ENCODE results near the gene MARCHF10. TPM values are rescaled to one million over a fixed set of nuclear protein-coding genes. Genes with fewer than 3 reads are reported as not detected.

MARCHF10 gene
- polyA plus RNA-seq, 4 donors, result 0.54 to 1.2 (median 0.95) TPM

DNA sequence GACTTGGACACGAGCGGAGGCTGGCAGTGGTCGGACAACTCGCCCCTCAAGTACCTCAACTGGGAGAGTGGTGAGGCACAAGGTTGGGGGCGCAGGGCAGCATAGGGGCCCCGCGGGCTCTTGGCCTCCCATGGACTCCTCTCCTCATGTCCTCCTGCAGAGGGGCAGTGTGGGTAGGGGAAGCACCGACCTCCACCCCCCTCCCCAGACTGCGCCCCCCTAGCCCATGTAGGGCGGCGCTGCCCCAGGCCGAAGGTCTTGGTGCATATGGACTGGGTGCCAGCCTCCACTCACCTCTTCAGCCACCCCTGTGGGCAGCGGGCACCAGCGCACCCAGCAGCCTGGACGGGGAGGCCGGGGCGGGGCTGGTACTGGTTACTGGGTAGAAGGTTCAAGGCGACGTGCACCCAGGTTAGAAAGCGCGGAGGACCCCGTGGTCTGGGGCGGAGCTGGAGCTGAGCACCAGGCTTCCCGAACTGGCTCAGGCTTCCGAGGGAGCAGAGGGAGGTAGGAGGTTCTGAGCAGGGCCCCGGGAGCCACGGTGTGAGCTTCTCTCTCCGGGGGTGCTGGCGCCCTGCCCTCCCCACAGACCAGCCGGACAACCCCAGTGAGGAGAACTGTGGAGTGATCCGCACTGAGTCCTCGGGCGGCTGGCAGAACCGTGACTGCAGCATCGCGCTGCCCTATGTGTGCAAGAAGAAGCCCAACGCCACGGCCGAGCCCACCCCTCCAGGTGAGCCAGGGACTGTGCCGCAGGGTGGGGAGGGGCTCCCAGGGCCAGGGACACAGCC is 141.1 kb downstream of the MARCHF10 start:
- DNase-seq (ENCODE audit: low read depth in 4 of 4, low spot score in 3 of 4), result no peak

DNA sequence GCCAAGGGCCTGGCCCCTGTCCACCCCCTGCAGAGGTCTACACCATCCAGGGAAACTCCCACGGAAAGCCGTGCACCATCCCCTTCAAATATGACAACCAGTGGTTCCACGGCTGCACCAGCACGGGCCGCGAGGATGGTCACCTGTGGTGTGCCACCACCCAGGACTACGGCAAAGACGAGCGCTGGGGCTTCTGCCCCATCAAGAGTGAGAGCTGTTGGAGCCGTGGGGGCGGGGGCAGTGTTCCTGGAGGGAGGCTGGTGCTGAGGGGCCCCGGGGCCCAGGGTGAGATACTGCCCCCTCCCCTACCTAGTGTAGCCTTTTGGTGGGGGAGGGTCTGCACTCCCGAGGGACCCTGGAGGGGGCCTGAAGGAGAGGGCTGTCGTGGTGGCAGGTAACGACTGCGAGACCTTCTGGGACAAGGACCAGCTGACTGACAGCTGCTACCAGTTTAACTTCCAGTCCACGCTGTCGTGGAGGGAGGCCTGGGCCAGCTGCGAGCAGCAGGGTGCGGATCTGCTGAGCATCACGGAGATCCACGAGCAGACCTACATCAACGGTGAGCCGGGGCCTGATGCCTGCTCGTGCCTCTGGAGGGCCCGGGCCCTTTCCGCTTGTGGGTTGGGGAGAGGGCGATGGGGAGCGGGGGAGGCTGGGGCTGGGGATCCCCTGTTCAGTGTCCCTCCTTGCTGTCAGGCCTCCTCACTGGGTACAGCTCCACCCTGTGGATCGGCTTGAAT is 141.9 kb downstream of the MARCHF10 start:
- no peak for DNase-seq (ENCODE audit: low read depth in 4 of 4, low spot score in 3 of 4)

DNA sequence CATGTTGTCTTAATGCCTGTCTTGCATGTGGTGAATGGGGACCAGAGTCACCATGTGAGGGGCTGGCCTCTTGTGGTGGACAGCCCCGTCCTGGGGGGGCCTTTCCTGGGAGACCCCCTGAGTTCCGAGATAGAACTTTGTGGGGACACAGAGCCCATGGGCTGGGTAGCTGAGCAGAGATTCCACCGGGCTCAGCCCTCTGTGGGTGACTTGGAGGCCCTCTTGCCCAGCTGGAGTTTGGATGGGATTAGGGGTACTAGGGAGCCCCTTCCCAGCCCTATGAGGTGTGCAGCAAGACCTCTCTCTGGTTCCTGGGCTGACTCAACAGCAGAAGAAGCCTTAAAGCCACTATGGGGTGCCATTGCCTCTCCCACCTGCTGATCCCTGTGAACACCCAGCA is 142.5 kb downstream of the MARCHF10 start:
- DNase-seq (ENCODE audit: low read depth in 4 of 4, low spot score in 3 of 4), result no peak

DNA sequence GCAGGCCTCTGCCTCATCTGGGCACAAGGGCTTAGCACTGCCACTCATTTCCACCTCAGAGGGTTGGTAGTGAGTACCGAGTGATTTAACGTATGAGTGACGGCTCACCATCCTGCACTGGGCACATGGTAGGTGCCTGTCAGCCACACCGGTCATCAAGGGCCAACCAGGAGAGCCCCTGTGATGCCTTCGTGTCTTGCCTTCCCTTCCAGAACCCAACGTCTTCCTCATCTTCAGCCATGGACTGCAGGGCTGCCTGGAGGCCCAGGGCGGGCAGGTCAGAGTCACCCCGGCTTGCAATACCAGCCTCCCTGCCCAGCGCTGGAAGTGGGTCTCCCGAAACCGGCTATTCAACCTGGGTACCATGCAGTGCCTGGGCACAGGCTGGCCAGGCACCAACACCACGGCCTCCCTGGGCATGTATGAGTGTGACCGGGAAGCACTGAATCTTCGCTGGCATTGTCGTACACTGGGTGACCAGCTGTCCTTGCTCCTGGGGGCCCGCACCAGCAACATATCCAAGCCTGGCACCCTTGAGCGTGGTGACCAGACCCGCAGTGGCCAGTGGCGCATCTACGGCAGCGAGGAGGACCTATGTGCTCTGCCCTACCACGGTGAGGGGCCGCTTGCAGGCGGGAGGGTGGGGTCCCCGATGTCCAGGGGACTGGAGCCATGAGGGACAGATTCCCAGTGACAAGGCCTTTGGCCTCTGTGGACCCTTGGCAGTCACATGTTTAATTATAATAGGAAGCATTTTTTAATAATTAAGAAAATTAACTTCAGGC is 143.6 kb downstream of the MARCHF10 start:
- DNase-seq (ENCODE audit: low read depth in 4 of 4, low spot score in 3 of 4), result no peak

DNA sequence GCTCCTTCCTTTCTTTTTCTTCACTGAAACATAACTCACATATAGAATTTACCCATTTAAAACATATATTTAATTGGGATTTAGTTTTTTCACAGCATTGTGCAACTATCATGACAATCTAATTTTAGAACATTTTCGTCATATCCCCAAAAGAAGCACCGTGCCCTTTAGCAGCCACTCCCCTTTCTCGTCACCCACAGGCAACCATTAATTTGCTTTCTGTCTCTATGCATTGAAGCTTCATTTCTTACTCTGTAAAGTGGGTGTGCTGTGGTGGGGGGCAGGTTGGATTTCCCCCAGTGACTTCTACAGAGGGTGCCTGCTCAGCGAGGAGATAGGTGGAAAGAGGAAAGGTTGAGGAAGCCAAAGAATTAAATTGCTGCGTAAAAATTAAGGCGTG is 144.8 kb downstream of the MARCHF10 start:
- no peak for DNase-seq (ENCODE audit: low read depth in 4 of 4, low spot score in 3 of 4)

DNA sequence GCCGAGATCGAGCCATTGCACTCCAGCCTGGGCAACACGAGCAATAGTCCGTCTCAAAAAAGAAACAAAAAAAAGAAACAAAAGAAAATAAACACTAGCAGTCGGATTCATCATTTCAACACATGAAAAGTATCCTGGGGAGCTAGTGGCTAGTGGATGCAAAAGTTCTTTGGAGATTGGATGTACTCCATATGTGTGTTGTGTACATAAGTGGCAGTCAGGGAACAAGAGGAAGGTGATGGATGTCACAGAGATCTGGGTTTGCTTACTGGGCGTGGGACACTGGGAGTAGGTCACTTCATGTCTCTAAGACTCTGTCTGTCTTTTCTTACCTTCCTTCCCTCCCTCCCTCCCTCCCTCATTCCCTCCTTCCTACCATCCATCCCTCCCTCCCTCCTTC is 145.3 kb downstream of the MARCHF10 start:
- no peak for DNase-seq (ENCODE audit: low read depth in 4 of 4, low spot score in 3 of 4)

DNA sequence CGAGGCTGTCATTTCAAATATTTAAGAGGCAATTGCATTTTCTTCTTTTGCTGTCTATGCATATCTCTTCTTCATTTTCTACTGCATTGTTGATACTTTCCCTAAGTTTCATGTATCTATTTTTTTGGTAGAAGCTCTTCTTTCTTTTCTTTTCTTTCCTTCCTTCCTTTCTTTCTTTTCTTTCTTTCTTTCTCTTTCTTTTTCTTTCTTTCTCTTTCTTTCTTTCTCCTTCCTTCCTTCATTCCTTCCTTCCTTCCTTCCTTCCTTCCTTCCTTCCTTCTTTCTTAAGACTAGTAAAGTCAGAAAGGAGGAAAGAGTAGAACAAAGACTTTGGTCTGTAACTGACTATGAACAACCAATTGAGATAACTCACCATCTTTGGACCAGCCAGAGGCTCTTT is 146.8 kb downstream of the MARCHF10 start:
- DNase-seq (ENCODE audit: low read depth in 4 of 4, low spot score in 3 of 4), result no peak

DNA sequence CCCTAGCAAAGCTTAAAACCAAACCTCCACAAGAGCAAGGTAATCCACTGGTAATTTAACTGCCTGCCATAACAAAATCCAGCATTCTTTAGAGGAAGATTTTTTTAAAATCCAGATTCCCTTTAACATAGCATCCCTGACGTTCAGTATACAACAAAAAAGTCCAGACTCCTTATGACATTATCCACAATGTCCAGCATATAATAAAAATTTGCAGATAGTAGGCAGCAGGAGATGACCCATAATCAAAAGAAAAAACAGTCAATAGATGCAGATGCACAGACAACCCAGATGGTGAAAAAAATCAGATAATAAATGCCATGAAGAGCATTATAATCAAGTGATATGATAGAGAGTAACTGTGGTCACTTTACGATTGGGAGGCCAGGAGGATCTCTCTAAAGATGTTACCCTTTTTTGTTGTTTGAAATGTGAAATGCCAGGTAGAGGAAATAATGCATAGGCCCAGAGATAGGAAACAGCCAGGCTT is 147.4 kb downstream of the MARCHF10 start:
- no peak for DNase-seq (ENCODE audit: low read depth in 4 of 4, low spot score in 3 of 4)

DNA sequence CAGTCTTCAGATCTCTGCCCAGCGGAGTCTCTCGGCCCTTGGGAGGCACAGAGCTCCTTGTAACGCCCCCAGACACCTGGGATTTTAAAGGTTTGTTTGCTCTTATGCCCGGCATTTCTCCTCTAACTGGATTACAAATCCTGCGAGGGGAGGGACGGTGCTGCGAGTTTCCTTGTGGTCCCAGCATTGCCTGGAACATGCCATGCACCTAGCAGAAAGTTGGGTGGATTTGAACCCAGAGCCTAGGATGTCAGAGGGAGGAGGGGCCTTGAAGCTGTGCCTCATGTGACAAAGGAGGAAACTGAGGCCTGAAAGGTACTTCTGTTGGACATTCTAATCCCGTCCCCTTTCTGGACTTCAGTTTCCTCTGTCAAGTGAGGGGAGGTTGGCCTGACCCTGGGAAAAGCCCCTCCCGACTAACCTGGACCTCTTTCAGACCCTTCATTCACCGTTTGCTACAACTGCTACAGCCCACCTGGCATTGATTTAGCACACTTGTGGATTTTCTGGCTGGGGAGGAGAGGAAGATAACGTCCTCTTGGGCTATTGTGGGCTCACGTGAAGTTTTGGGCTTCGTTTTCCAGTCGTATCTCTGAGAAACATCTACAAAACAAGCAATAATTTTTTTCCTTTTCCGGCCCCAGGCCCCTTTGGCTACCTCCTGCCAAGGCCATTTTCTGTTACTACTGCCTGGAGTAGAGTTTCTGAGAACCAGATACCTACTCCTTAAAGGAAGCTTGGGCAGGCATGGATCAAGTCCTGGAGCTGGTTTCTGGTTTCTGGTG is 149.8 kb downstream of the MARCHF10 start:
- no peak for DNase-seq (ENCODE audit: low read depth in 4 of 4, low spot score in 3 of 4)

DNA sequence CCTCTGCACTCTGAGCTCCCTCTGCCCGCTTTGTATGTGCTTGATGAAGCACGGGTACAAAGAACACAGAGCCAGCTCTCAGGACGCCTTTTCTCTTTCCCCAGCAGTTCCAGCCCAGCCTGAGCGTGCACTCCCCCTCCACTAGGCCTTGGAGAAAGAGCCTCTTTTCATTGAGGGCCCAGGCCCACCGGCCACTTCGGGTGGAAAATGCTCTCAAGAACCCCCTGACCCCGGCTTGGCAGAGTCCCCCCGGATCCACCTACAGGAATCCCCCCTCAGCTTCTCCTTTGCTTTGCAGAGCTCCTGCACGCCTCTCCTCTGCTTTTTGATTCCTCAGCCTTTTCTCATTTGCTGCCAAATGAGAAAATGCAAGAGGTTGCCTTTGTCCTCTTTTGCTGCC is 150.4 kb downstream of the MARCHF10 start:
- DNase-seq (ENCODE audit: low read depth in 4 of 4, low spot score in 3 of 4), result no peak

DNA sequence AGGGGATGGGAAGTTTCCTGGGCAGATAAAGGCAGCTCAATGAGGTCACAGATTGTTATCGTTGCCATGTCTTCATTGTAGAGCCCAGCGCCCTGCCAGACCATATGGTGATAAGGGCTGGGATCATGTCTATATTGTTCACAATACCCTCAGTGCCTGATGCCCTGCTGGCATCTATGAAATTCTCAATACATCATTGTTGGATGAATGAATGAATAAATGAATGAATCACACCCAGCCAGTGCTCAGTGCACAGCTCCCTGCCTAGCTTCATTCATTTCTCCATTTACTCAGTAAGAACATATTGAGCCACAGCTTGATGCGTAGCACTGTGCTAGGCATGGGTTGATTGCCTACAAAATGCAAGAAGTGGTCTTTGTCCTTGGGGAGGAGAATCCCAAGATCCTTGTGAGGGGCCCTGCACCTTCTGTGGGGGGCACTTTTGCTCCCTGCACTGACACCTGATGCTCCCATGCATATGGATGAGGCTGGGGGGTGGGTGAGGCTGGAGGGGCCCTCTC is 150.9 kb downstream of the MARCHF10 start:
- no peak for DNase-seq (ENCODE audit: low read depth in 4 of 4, low spot score in 3 of 4)

DNA sequence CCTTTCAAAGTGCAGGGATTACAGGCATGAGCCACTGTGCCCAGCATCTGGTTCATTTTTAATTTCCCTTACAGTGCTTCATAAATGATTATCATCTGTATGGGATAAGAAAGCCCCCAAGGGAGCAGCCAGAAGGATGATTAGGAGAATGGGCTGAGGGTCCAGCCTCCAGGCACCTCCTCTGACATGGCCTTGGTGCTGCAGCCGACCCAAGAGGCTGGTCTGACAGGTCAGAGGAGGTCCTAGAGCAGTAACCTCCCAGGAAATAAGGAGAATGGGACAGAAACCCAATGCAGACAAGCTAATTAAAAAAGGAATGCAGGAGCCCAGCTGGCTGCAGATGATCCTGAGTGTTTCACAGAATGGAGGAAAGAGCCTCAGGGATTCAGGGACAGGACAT is 151.7 kb downstream of the MARCHF10 start:
- DNase-seq (ENCODE audit: low read depth in 4 of 4, low spot score in 3 of 4), result no peak

DNA sequence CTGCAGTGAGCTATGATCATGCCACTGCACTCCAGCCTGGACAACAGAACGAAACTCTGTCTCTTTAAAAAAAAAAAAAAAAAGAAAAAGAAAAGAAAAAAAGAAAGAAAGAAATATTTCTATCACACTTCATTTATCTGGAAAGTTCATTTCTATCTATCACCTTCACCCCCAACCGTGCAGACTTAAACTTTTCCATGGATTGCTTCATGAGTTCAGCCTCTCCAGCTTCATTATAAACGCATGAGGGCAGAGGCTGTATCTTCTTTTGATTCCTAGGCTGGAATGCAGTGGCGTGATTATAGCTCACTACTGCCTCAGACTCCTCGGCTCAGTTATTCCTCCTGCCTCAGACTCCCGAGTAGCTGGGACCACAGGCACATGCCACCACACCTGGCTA is 152.5 kb downstream of the MARCHF10 start:
- DNase-seq (ENCODE audit: low read depth in 4 of 4, low spot score in 3 of 4), result no peak

DNA sequence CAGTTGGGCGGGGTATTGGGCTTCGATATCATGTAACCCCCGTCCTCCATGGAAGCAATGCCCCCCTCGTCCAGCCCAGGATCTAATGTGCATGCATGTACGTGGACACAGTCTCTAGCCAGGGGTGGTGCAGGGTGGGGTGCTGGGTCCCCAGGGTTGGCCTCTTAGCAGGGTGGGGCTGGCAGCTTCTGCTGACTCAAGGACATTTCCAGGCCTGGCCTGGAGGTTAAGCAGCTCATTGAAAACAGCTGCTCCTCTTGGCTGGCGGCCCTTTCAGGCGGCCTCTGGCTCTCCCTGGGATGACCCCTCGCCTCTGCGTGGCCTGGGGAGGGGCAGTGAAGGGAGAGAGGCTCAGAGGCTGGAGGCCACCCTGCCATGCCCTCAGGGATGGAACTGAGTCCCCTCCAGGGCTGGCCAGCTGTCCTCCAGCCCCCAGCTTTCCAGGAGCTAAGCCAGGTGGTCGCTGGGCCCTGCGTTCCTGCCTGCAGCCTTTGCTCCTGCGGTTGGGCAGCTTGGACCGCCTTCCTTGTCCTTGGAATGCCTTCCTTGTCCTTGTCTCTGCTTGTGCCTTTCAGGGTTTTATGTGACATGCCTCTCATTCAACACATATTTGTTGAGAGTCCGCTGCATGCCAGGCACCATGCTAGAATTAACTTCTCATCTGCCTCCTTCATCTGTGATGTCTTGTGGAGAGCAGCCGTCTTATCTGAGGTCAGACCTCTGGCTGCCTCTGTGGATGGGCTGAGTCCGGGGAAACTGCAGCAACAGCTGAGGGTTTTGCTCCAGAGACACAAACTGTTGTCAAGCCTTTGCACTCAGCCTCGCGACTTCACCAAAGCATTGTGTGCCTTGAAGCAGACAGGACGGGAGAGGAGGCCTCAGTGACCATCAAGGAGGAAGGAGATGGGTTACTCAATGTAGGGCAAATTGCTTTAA is 154.0 kb downstream of the MARCHF10 start:
- DNase-seq (ENCODE audit: low read depth in 4 of 4, low spot score in 3 of 4), result peak in 1 of 4 donors; percentile 43

DNA sequence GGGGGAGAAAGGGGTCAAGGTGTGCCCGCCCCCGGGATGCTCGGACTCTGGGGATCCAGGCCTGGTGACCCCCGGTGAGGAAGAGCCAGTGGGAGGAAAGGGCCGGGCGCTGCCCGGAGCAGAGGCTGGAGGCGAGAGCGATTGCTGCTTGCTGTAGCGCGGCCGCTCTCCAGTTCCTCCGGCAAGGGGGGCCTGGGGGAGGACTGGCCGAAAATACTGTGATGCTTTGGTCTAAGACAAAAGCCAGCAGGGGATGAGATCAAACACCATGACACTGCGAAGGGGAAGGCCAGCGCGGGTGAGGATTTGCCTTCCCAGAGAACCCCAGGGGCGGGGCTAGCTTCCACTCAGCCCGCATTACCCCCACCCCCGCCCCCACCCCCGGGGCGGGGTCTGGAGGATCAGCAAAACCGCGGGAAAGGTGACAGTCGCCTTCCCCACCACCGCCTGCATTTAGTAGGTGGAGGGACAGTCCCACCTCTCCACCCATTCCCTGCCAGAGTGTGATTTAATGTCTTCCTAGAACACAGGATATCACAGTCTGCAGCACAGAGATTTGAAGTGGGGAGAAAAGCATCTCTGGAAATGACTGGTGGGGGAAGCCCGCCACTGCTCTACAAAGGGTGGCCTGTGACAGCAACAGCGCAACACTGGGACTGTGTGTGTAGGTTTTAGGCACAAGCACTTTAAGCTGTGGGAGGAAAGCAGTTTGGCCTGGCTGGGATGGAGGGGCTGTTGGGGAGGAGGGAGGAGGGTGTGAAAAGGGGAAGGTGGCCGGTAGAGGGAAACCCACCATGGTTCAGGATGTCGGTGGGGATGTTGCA is 154.9 kb downstream of the MARCHF10 start:
- DNase-seq (ENCODE audit: low read depth in 4 of 4, low spot score in 3 of 4), result peak in 3 of 4 donors; percentile 45 to 57 (median 48)

DNA sequence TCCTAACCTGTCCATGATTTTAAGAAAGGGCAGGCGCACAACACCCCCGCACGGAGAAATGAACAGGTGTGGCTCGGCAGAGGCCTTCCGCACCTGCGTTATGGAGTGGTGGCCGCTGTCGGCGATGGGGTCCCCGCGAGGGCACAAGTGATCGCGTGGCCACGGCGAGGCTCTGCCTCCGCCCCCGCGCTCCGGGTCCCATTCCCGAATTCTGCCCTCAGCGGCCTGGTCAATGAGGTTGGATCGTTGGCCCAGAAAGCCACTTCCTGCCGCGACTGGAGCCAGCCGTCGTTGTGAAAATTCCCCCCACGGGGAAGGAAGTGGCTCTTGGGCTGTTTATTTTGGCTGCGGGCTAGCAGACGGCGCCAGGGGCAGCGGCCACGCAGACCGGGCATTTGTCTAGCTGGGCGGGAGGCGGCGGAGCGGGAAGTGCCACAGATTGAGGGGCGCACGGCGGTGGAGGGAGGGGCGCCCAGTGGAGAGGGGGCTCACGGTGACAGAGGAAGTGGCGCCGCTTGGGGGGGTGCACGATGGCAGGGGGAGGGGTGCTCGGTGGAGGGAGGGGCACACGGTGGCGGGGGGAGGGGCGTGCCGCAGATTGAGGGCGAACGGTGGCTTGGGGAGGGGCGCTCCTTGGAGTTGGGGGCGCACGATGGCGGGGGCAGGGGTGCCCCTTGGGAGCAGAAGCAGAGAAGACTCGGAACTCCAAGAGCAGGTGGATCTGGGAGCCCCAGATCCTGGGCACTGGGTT is 155.7 kb downstream of the MARCHF10 start:
- peak in 1 of 4 donors; percentile 45 for DNase-seq (ENCODE audit: low read depth in 4 of 4, low spot score in 3 of 4)
